ENCODE measurements around the gene ODC1.
"Not testable (repeated sequence)": the region's sequence is repeated elsewhere in the genome, so short reads cannot be mapped to it uniquely, and the experiment has no call there.

Gene ODC1

GRCh38 chr2:10478916-10479315 lies 30.8 kb upstream of the ODC1 start:
- no peak for DNase-seq (ENCODE audit: extremely low read depth in 1 of 2, low read depth in 1 of 2)

GRCh38 chr2:10478298-10478625 lies 30.1 kb upstream of the ODC1 start:
- no peak for DNase-seq (ENCODE audit: extremely low read depth in 1 of 2, low read depth in 1 of 2)

GRCh38 chr2:10477443-10478297 lies 29.5 kb upstream of the ODC1 start:
- no peak for DNase-seq (ENCODE audit: extremely low read depth in 1 of 2, low read depth in 1 of 2)

DNA sequence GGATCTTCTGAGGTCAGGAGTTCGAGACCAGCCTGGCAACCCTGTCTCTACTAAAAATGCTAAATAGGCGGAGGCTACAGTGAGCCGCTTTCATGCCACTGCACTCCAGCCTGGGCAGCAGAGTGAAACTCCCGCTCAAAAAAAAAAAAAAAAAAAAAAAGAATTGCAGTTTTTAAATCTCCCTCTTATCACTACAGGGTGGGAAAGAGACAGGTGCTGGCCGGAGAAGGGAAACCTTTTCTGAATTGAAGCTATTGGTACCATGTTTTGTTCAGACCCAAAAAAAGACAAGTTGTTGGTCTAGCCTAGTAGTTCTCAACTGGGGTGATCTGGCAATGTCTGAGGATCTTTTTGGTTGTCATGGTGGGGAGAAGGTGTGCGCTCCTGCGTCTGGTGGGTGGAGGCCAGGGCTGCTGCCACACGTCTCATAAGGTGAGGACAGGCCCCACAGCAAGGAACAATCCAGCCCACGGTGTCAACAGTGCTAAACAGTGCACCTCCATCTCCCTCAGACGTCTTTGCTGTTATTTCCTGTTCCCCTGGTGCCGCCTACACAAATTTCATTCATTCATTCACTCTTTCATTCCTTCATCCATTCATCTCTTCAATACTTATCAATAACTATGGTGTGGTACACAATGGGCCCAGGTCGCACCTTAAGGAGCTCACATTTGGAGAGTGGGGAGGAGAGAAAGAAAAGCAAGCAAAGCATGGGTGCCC lies 28.8 kb upstream of the ODC1 start:
- no peak for DNase-seq (ENCODE audit: extremely low read depth in 1 of 2, low read depth in 1 of 2)

- DNase-seq (ENCODE audit: extremely low read depth in 1 of 2, low read depth in 1 of 2), result no peak
Measured at GRCh38 chr2:10475811-10476660, 27.9 kb upstream of the ODC1 start.

- DNase-seq (ENCODE audit: extremely low read depth in 1 of 2, low read depth in 1 of 2), result no peak
Measured at GRCh38 chr2:10475221-10475722, 27.1 kb upstream of the ODC1 start.

- no peak for DNase-seq (ENCODE audit: extremely low read depth in 1 of 2, low read depth in 1 of 2)
Measured at GRCh38 chr2:10473121-10473756, 25.1 kb upstream of the ODC1 start.

DNA sequence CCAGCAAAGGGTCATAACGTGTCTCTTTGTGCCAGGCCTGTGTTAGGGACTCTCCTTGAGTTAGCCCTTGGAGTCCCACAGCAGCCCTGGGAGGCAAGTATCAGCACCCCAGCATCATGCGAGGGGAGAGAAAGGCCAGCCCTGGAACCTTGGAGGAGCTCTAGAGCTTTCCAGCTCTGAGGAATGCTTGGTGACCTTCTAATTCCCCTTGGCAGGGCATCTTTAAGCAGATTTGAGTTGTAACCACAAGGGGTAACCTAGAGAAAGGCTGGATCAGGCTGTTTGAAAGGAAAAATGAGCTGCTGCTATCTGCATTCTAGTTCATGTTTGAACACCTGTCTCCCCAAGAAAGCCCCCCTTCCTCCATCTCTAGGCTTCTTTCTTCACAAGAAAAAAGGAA lies 23.8 kb upstream of the ODC1 start:
- DNase-seq (ENCODE audit: extremely low read depth in 1 of 2, low read depth in 1 of 2), result no peak

GRCh38 chr2:10471046-10471571 lies 23.0 kb upstream of the ODC1 start:
- DNase-seq (ENCODE audit: extremely low read depth in 1 of 2, low read depth in 1 of 2), result no peak

- DNase-seq (ENCODE audit: extremely low read depth in 1 of 2, low read depth in 1 of 2), result no peak
Measured at GRCh38 chr2:10469955-10470608, 22.0 kb upstream of the ODC1 start.

DNA sequence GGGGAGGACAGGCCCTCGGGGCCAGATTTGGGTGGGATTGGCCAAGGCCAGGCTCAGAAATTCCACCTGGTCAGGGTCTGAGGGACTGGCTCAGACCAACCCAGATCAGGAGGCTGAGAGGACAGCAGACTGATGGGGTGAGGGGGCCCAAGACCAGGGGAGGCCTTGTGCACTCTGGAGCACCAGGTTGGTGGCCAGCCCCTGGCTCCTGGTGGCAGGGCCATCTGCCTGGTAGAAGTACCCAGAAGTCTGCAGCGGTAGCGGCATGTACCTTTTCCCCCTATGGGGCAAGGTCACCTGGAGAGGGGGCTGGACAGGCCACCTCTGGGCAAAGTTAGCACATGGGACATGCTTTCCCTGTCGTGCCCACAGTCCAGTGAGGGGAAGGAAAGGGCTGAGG lies 21.2 kb upstream of the ODC1 start:
- no peak for DNase-seq (ENCODE audit: extremely low read depth in 1 of 2, low read depth in 1 of 2)

DNA sequence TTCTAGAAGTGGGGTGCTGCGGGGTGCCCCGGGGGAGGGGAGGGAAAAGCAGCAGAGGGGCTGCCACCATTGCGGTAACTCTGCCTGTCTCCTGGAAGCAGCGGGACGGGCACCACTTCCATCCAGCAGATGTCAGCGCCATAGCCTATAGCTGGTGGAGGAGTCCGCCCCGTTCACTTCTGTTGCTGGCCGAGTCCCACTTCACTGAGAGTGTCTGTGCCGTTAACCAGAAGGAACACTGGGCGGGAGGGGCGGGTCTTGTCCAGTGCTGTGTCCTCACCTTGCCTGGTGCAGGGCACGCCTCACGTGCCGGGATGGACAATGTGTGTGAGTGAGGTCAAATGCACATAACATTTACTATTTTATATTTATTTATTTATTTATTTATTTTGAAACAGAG lies 19.3 kb upstream of the ODC1 start:
- no peak for DNase-seq (ENCODE audit: extremely low read depth in 1 of 2, low read depth in 1 of 2)

- DNase-seq (ENCODE audit: extremely low read depth in 1 of 2, low read depth in 1 of 2), result no peak
Measured at GRCh38 chr2:10466801-10467200, 18.7 kb upstream of the ODC1 start.

- no peak for DNase-seq (ENCODE audit: extremely low read depth in 1 of 2, low read depth in 1 of 2)
Measured at GRCh38 chr2:10465910-10466309, 17.8 kb upstream of the ODC1 start.

- DNase-seq (ENCODE audit: extremely low read depth in 1 of 2, low read depth in 1 of 2), result no peak
Measured at GRCh38 chr2:10462178-10463083, 14.3 kb upstream of the ODC1 start.

DNA sequence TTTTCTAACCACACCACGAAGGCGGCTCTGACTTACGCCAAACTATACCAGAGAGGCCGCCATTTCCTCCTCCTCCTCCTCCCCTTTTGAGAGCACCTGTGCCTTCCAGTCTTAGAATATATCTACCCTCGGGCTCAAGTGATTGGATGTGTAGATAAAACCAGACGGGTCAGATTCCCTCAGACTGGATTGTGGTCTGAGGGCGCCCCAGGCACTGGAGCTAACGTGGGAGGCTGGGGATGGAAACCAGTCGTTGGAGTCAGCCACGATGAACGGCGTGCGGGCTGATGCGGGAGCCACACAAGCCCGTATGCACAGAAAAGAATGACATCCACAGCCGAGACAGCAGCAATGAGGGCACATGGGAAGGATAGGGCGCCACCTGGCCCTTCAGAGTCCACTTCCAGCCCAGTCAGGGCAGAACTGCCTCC lies 12.3 kb upstream of the ODC1 start:
- no peak for DNase-seq (ENCODE audit: extremely low read depth in 1 of 2, low read depth in 1 of 2)

GRCh38 chr2:10457846-10458598 lies 9.9 kb upstream of the ODC1 start:
- no peak for DNase-seq (ENCODE audit: extremely low read depth in 1 of 2, low read depth in 1 of 2)

DNA sequence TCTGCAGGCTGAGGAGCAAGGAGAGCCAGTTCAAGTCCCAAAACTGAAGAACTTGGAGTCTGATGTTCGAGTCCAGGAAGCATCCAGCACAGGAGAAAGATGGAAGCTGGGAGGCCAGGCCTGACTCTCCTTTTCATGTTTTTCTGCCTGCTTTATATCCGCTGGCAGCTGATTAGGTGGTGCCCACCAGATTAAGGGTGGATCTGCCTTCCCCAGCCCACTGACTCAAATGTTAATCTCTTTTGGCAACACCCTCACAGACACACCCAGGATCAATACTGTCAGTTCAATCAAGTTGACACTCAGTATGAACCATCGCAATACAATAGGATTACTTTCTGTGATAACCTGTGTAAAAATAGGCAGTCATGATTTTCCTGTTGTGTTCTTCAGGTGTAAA lies 9.1 kb upstream of the ODC1 start:
- not testable (repeated sequence) for DNase-seq (ENCODE audit: extremely low read depth in 1 of 2, low read depth in 1 of 2)
